Astrocyte of the hippocampus (primary cell): ENCODE measurements around the gene CFAP73.

Source experiments
- DNase-seq: peaks from one replicate; pipeline ENCODE4 v3.0.0; 2011; ENCODE audit warnings: low read depth, low spot score

The CFAP73 gene

DNA sequence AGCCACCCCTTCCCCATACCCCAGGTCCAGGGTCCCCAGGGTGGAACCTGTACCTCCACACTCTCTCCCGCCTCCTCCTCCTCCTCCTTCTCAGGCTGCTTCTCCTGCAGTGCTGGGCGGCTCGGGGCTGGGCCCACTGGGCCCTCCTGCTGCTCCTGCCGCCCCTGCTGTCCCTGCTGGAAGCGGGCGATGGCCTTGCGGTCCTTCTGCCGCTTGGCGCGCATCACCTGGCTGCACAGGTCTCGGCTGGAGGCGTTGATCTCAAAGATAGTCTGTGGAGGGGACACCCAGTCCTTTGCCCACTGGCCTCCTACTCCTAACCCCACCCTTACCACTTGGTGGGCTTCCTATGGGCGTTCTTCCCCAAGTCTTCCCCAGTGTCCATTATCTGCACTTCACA, 14.5 kb downstream of the CFAP73 start:
- DNase-seq: no peak

DNA sequence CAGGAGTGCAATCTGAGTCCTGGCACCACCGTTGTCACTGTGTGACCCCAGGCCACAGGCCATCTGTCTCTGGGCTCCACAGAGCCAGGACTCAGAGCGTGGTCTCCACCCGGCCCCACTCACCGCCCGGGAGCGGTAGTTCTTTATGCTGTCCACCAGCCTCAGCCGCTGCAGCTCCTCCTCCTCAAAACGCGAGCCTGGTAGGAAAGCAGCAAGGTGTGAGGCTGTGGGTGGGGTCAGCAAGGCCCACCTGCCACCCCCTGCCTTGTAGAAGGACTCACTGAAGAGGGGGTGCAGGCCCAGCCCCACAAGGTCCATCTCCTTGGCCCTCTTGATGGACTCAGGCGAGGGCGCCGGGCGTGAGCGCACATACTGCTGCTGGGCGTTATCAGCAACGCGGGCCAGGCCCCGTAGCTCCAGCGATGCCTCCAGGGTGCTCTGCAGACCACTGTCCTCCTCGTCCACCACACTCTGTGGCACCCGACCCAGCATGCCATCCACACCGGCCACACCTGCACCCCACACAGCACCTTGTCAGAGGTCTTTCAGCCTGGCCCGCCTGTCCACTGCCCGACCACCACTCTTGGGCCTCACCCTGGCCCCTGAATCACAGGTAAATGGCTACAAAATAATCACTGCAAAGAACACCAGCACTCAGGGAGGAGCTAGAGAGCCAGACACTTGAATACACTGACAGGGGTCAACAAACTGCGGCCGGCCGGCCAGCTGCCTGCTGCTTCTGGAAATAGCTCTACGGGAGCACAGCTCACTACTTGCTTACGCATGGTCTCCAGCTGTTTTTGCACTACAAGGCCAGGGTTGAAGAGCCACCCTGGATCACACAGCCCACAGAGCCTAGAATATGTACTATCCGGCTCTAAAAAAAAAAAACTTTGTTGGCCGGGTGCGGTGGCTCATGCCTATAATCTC, 16.3 kb downstream of the CFAP73 start:
- DNase-seq: no peak

DNA sequence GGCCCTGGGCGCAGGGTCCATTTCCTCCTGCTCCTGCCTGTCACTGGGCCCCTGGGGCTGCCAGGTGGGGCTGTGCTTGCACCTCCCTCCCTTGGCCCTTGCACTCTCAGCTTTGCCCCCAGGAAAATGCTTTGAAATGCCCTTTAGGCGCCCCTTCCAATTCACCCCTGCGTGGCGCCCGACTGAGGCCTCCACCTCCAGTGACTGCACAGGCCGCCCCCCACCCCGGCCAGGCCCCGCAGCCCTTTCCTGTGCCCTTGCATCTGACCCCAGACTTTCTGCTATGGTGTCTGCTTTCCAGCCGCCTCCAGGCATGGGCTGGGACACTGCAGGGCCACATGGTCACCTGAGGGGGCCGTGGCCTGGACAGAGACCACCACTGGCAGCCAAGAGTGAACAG, 18.3 kb downstream of the CFAP73 start:
- DNase-seq: no peak

DNA sequence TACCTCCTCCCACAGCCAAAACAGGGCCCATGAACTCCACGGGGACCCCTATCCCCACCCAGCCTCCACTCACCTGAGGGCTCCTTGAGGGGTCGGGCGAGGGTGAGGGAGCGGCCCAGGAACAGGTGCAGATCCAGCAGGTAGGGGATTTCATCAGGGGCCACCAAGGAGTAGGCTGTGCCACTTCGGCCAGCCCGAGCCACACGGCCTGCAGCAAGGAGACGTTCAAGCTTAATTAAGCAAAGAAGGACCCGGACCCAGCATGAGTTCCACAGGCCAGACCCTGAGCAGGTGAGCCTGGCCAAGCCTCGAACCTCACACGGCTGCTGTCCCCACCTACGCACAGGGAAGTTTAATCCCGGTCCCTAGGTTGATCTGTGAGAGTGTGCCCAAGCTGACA, 20.2 kb downstream of the CFAP73 start:
- DNase-seq: no peak

- DNase-seq: no peak
Measured at GRCh38 chr12:113170457-113170856, 20.9 kb downstream of the CFAP73 start.

- no peak for DNase-seq
Measured at GRCh38 chr12:113170926-113171325, 21.4 kb downstream of the CFAP73 start.

DNA sequence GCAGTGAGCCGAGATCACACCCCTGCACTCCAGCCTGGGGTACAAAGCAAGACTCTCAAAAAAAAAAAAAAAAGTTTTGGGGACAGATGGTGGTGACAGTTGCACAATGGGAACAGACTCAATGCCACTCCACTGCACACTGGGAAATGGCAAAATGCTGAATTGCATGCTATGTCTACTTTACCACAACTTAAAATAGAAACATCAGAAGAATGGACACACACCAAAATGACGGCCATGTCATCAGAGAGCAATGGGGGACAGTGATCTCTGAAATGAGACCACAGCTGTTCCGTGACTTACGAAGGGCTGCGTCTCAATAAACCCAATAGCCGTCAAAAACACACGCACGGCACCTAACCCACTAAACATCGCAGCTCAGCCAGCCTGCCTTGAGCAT, 22.0 kb downstream of the CFAP73 start:
- no peak for DNase-seq

GRCh38 chr12:113172185-113172584, 22.7 kb downstream of the CFAP73 start:
- no peak for DNase-seq

DNA sequence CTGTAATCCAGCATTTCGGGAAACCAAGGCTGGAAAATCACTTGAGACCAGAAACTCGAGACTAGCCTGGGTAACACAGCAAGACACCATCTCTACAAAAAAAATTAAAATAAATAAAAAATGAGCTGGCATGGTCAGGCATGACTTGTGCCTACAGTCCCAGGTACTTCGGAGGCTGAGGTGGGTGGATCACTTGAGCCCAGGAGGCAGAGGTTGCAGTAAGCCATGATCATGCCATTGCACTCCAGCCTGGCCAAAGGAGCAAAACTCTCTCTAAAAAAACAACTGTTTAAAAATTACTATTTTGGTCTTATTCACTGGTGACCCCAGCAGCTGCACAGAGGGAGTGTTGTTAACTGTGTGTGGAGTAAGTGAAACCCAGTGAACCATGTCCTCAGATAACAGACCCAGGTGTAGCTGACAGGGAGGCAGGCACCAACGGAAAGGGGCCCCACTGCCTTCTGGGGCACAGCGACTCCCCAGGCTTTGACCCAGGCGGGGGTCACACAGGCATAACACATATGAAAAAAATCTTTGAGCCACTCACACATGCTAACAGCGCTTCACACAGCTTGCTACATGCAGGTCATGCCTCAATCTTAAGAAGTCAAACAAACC, 23.7 kb downstream of the CFAP73 start:
- DNase-seq: no peak

- peak; percentile 85 for DNase-seq
Measured at GRCh38 chr12:113174461-113175384, 25.2 kb downstream of the CFAP73 start.

DNA sequence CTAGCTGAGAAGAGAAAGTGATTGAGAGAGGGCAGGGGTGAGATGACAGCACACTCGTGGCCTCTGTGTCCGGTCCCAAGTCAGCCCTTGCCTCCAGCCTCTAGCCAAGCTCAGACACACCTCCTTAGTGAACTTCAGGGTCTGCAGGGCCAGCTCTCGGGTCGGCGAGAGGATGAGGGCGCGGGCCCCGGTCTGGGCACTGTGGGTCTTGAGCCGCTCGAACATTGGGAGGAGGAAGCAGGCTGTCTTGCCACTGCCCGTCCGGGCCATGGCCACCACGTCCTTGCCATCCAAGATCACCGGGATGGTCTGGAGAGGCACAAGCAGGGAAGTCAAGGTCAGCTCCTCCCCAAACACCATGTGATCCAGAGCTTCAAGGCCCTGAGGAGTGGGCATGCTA, 29.5 kb downstream of the CFAP73 start:
- DNase-seq: no peak

DNA sequence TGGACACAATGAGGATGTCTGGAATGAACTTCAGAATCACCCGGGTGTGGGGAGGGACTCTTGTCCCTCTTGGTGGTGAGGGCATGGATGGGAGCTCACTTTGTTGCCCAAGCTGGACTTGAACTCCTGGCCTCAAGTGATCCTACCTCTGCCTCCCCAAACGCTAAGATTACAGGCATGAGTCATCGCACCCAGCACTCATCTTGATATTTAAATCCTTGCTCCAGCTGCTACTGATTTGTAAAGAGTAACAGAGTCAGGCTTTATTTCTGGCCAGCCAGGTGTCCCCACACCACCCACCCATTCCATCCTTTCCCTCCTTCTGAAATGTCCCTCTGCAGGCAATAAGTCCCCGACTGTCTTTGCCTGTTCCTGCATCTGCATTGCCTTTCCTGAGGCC, 30.8 kb downstream of the CFAP73 start:
- no peak for DNase-seq

- DNase-seq: no peak
Measured at GRCh38 chr12:113181975-113182374, 32.5 kb downstream of the CFAP73 start.

DNA sequence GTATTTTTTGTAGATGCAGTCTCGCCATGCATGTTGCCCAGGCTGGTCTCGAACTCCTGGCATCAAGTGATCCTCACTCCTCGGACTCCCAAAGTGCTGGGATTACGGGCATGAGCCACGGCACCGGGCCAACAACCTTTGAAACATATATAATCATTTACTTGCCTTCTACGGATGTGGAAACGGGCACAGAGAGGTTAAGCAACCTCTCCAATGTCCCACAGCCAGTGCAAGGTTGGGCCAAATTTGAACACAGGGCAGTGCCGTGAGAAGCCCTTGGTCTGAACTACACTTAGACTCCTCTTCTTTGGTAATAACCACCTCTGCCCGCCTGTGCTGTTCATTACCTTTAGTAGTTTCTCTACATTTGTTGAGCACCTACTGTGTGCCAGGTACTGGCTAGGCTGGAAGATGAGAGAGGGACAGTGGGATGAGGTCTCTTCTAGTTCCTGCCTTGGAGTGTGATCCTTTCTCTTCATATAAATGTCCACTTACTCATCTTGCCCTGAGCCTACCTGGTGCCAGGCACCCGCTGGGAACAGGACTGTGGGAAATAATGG, 33.6 kb downstream of the CFAP73 start:
- no peak for DNase-seq

GRCh38 chr12:113184098-113184899, 34.8 kb downstream of the CFAP73 start:
- DNase-seq: no peak

- peak; percentile 95 for DNase-seq
Measured at GRCh38 chr12:113184900-113185179, 35.3 kb downstream of the CFAP73 start.

- DNase-seq: peak; percentile 90
Measured at GRCh38 chr12:113185180-113186032, 35.9 kb downstream of the CFAP73 start, which contains the start of the genes DDX54 and RITA1. TSS of gene DDX54 (minus strand) at chr12:113185478. CDS start at chr12:113185451, 27 bp downstream. TSS of gene RITA1 (plus strand) at chr12:113185721. CDS start at chr12:113186747, 1,026 bp downstream.

DNA sequence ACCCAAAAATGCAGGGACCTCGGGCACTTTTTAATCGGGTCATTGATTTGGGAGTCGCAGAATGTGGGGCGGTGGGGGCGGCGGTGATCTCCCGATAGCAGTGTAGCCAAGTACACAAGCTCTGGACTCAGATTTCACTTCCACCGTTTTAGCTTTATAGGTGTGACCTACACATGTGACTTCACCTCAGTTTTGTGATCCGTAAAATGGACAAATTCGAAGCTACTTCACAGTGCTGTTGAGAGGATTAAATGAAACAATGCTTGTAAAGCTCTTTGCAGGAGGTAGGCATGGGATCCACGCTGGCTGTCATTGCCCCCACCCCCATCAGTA, 36.5 kb downstream of the CFAP73 start:
- no peak for DNase-seq

DNA sequence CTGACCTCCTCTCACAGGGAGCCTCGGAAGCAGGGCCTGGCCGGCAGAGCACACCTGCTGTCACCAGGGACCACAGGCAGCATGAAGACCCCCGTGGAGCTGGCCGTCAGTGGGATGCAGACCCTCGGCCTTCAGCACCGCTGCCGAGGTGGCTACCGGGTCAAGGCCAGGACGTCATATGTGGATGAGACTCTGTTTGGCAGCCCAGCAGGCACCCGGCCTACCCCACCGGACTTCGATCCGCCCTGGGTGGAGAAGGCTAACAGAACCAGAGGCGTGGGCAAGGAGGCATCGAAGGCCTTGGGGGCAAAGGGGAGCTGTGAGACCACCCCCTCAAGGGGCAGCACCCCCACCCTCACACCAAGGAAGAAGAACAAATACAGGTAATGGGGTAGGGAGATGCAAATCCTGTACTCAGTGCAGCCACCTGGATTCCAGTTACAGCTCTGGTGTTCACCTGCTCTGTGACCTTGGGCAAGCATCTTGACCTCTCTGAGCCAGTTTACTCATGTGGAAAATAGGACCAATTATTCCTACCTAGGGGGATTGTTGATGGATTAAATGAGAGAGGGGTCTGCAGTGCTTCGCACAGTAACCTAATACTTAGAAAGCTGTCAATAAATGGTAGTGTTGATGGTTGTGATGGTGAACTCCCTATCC, 37.3 kb downstream of the CFAP73 start:
- no peak for DNase-seq

DNA sequence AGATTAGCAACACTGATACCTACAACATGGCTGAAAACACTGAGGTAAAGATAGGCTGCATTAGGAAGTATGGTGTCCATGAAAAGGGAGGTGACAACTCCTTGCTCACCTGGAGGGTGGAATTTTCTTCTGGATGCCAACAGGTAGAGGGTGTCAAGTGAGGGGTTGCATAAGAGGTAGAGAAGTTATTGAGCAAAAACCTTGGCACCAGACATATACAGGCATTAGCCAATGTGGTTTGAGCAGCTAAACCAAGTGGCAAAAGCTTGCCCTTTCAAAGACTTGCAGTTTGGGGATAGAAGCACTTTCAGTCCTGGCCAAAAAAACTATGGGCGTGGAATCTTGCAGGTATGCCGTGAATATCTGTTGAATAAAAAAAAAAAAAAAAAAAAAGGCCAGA, 39.8 kb downstream of the CFAP73 start:
- DNase-seq: no peak
